ENCODE data around the gene BRD3.

BRD3 gene

GRCh38 chr9:134035041-134036039 is 32.5 kb downstream of the BRD3 start:
- DNase-seq = no peak

GRCh38 chr9:134034215-134035040 is 33.4 kb downstream of the BRD3 start:
- no peak for DNase-seq

GRCh38 chr9:134033516-134034214 is 34.2 kb downstream of the BRD3 start:
- no peak for DNase-seq

DNA sequence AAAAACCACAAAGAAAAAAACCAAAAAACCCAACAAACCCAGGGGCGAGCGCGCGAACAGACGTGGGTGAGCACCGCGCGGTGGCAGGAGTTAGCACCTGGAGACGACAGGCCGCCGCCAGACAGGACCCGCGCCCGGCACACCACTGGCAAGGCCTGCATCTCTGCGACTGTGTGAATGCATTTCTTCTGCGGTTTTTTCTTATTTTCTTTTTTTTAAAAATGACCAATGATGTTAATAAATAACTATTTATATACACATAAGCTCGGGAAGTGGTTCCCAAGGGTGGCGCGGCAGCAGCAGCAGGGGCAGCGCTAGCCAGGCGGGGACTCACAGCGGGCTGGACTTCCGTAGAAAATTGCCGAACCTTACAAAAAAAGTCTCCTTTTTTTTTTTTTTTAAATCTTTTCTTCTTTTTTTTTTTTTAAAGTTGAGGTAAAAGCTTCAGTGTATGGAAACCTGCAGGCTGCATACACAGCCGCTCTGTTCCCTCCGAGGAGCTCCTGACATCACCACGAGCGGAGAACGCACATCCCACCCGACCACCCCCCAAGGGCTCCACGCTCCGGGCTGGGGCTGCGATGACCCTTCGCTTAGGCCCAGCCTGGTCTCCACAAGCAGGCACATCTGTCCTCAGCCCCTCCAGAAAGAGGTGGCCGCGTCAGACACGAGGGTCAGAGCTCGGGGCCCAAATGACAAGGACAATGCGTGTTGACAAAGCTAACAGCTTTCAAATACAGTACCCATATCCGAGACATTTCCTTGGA is 35.2 kb downstream of the BRD3 start:
- DNase-seq = no peak

DNA sequence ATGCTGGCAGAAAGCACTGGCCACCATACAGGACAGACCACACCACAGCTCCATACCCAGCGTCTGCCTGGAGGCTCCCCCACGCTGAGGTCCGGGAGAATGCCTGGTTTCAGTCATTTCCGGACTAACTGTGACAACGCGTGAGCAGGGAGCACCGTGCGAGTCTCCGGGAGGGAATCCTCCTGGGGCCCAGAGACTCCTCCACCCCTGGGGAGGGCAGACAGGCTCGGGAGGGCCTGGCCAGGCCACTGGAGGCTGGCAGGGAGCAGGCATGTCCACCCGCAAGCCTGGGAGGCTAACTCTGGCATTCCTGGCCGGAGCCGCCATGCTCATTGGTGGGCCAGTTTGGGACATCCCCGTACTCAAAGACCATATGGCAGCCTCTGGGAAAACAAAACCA is 36.0 kb downstream of the BRD3 start:
- no peak for DNase-seq

- no peak for DNase-seq
These were observed 36.9 kb downstream of the BRD3 start for GRCh38 chr9:134030821-134031470.

DNA sequence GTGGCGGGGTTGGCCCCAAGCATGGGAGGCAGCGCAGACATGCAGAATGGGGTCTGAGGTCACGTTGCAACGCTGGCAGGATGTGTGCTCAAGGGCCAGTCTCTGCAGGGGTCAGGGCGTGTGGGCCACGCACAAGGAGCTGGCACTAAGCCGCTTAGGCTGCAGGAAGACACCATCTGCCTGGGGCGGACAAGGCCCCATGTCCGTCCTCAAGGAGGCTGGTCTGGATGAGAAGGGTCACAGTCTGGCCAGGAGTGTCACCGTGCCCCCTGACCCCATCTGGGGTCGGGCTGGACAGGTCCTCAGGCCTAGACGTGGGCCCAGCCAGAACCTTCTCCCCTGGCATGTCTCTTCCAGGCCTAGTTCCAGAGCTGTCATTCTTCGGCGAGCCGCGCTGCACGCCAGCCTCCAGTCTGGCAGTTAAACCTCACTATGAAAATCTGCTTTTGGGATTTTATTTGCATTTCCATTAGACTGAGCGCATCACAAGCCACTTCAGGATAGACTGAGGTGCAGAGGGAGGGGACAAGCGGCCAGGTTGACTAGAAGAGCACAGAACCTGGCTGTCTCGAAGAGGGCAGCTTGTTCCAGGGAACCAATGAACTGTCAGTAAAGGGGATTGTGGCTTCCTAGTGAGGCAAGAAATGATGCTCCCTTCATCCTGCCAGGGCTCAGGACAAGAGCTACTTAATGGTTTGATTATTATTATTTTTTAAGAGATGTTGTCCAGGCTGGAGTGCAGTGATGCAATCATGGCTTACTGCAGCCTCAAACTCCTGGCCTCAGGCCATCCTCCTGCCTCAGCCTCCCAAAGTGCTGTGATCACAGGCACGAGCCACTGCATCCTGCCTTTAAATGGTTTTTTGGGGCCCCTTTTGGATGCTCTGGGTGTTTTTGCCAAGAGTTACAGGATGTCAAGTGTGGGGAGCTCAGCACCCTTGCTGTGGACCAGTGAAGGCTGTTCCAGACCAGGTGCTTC is 38.3 kb downstream of the BRD3 start:
- no peak for DNase-seq

GRCh38 chr9:134028575-134029247 is 39.1 kb downstream of the BRD3 start:
- DNase-seq = no peak

GRCh38 chr9:134028076-134028475 is 39.8 kb downstream of the BRD3 start:
- DNase-seq = no peak

GRCh38 chr9:134027561-134027960 is 40.3 kb downstream of the BRD3 start:
- no peak for DNase-seq

GRCh38 chr9:134026981-134027380 is 40.8 kb downstream of the BRD3 start:
- no peak for DNase-seq

- no peak for DNase-seq
These were observed 41.2 kb downstream of the BRD3 start for GRCh38 chr9:134026581-134026980.

GRCh38 chr9:134025606-134026541 is 42.0 kb downstream of the BRD3 start:
- DNase-seq = no peak

DNA sequence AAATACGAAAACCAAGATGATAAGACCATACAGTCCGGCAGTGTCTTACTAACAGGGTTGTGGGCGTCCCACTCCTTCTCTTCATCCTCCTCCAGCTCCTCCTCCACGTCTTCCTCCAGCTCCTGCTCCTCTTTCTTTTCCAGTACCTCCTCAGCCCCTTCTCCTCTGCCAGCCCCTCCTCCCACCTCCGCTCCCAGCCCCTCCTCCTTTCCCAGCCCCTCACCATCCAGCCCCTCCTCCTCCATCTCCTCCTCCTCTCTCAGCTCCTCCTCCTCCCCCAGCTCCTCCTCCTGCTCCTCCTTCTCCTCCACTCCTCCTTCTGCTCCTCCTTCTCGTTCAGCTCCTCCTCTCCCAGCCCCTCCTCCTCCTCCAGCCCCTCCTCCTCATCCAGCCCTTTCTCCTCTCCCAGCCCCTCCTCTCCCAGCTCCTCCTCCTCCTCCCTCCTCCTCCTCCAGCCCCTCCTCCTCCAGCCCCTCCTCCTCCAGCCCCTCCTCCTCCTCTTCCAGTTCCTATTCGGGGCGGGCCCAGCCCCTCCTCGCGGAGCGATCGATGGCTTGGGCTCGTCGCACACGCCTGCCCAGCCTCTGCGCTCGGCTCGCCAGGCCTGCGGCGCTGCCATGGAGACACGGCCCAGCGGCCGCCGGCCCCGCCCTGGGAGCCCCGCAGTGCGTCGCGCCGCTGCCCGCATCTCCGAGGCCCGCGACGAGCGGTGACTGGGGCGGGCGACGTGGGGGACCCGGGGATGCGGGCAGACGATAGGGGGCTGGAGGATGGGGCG is 42.8 kb downstream of the BRD3 start, which contains the start of gene BRD3OS:
TSS of gene BRD3OS (plus strand) at position 654 of the 778 bp plus-strand sequence. CDS start 1,267 bp downstream, outside the sequence.
- DNase-seq = peak; percentile 95

DNA sequence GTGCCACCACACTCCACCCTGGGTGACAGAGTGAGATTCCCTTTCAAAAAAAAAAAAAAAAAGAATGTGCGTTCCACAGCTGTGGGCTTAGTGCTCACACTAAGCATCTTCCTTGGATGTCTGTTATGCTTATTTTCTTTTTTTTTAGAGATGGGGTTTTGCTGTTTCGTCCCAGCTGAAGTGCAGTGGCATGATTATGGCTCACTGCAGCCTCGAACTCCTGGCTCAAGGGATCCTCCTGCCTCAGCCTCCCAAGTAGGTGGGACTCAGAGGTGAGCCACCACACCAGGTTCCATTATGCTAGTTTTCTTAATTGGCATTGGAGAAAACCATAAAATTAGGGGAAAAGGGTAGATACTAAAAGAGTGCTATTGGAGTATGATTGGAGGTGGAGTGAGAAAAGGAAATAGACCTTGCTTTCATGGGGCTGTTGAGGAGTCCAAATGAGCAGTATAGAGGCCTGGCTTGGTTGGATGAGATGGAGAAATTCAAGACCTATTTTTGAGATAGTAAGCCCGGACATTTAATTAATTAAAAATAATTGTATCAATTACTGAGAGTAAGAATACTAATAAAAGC is 43.5 kb downstream of the BRD3 start:
- DNase-seq = no peak

DNA sequence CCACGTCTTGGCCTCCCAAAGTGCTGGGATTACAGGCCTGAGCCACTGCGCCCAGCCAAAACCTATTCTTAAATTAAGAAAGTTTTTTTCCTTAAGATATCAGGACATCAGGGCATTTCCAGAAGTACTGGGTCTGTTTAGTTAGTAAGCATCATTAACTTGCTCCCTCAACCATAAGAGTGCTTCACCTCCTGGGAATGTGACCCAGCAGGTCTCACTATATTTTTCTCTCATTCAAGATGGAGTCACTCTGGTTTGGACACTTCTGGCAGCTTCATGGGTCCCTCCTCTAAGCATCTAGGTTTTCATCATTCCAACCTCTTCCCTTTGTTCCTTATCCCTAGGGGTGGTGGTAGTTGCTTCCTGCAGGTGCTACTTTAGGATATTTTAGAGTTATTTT is 52.9 kb downstream of the BRD3 start:
- no peak for DNase-seq

DNA sequence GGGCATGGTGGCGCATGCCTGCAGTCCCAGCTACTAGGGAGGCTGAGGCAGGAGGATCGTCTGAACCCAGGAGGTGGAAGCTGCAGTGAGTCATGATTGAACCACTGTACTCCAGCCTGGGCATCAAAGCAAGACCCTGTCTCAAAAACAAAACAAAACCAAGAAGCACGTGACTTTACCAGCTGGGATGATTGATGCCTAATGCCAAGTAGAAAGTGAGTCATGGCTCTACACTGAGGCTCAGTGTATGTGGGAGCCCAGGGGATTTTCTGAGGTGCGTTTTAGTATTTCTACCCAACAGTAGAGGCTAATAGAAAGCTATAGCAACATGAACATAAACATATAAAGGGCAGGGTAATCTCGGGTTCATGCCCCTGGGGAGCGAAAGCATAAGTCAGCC is 56.4 kb downstream of the BRD3 start:
- no peak for DNase-seq

Measured in NCI-H1436 treated with DMSO at 0.1 percent for 48 hours (cell line).